Hematopoietic multipotent progenitor cell treated with erythropoietin and hydrocortisone succinate and interleukin-3 and kit ligand, for 15 days (in vitro differentiated cells): ENCODE measurements around the gene MYO3A.
"Not testable (repeated sequence)": the region's sequence is repeated elsewhere in the genome, so short reads cannot be mapped to it uniquely, and the experiment has no call there.

ENCODE experiments used
- DNase-seq: peaks from one replicate; pipeline ENCODE4 v3.0.0-alpha.2; 2015; ENCODE audit warnings: low spot score

MYO3A gene

DNA sequence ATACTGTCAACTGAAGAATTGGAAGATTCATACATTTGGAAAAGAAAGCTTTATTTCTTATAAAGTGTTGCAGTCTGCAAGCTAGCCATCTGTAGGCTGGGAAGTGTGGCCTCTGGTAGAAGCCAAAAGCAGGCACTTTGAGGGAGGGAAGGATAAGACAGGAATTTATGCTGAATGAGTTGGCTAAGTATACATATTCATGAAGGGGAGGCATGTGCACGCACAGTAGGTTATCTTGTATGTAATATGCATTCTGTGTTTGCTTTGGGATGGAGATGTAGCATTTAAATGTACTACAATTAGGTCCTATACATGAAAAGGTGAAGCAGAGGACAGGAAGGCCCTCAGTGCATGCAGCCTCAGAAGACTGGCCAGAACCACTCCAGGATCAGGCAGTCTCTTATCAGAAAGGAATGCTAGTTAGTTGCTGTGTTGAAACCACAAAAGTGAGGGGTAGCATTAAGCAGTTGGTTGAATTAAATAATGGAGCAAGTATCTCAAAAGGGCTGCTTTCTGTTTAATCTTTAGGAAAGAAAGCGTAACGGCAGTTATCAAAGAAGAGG is 40.9 kb downstream of the MYO3A start:
- DNase-seq, result no peak

DNA sequence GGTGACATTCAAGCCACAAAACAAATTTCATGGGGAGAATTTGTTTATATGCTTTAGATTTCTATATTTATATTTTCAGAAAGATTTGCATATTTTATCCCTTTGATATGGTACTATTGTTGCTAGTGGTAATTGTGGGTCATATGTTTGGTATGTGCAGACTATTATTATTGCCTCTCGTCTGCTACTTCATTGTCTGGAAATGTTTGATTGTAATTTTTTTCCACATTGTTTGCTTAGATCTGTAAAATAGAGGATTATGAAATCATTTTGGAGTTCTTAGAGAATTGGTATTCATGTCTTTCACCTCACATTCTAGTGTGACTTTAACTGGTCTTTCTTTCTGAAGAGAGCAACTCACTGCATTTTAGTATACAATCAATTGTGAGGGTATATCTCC is 44.7 kb downstream of the MYO3A start:
- DNase-seq, result no peak

DNA sequence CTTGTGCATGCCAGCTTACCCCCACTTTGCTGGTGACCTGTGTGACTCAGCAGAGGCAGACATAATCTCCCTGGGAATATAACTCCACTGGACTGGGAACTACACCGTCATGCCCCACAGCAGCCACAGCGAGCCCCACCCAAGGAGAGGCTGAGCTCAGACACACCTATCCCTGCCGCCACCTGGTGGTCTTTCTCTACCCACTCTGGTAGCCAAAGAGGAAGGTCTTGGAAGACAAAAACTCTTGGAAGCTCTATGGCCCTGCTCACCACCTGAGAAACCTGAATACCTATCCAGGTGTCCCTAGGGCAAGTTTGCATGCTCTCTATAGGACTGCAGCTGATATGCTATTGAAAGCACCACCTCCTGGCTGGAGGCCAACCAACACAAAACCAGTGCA is 48.1 kb downstream of the MYO3A start:
- DNase-seq, result no peak

DNA sequence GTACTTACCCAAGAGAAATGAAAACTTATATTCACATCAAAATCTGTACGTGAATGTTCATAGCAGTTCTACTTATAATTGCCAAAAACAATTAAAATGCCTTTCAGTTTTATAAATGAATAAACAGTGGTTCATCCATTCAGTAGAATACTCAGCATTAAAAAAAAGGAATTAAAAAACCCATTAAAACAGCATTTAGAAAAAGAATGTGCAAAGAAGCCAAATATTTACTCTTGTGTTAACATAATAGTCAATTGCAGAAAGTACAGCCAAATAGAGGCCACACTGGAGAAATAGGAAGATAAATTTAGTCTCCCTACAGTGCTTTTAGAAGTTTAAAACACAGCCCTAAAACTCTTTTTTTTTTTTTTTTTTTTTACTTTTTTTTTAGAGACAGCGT is 54.6 kb downstream of the MYO3A start:
- no peak for DNase-seq

DNA sequence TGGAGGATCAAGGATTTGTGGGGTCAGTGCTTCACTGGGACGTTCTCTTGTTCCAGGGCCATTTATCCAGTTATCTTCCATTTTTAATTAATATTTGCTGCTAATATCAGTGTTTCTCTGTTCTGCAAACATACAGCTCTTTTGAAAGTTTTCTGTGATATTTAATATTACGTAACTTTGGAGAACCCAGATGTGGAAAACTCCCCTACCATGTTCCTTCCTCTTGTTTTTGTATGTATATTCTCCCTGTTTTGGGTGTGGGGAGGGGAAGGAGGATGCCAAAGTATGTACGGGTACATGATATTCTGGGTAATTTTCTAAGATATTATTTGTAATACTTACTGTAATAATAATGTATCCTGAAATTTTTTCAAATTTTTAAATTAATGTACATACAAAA is 55.9 kb downstream of the MYO3A start:
- DNase-seq, result no peak

DNA sequence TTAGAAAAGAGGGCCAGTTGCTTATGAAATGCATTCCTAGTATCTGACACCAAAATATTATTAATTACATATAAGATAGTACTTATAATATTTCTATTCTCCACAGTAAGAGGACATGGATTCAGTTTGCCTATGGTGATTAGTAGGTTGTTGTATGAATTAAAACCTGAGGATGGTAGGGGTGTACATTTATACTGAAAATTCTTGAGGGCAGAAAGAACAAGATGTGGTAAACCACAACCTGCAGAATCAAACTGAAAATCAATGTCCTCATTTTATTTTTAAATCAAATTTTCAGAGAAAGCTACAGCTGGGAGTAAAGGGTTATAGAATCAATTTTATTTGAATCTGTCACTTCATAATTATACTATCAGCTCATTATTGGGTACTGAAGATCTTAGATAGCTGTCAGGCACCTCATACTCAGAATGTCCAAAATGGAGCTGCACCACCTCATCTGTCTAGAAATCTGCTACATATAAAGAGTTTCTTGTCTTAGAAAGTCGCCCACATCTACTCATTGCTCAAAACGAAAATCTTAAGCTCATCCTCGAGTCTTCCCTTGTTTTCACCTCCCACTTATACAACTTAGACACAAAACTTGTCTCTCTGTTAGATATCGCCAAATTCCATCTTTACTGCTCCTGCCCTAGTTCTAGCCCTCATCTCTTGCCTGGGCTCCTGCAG is 65.4 kb downstream of the MYO3A start:
- no peak for DNase-seq

DNA sequence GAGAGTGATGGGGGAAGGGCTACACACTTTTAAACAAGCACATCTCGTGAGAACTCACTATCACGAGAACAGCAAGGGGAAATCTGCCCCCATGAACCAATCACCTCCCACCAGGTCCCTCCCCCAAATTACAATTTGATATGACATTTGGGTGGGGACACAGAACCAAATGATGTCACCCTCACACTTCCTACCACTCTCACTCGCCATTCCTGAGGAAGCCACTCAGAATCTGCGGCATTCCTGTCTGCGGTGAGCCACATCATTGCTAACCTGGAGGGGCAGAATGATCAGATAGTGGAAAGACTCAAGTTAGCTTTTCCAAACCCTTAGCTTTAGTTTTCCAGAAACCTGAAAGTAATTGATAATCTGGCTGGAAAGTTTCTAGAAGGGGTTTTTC is 66.9 kb downstream of the MYO3A start:
- DNase-seq, result no peak

DNA sequence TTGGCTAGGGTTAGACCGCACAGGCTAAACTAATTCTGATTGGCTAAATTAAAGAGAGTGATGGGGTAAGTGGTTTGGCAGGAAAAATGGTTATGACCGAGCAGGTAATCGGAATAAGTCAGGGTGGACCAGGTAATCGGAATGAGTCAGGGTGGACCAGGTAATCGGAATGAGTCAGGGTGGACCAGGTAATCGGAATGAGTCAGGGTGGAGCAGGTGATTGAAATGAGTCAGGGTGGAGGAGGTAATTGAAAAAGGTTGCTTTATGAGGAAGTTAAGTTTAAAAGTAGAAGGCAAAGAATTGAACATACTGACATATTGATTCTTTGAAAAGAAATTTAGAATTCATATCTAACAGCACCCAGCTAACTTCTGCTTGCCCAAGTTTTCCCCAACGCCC is 68.4 kb downstream of the MYO3A start:
- not testable (repeated sequence) for DNase-seq

DNA sequence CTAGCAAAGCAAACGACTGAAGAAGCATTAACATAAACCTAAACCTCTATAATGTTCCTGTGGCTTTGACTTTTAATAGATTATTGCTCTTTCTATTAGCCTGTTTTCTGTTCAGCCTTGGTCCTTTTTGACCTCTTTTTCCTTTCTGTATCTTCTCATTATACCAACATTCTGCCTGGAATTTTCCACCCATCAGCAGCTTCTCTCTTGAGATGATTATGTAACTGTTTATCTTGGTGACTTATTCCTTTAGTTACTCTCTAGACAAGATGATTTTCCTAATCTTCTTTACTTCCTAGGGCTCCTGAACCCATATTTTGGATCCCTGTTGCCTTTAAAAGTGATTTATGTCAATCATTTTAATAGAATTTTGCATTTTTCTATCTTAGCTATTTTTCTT is 81.1 kb downstream of the MYO3A start:
- no peak for DNase-seq

DNA sequence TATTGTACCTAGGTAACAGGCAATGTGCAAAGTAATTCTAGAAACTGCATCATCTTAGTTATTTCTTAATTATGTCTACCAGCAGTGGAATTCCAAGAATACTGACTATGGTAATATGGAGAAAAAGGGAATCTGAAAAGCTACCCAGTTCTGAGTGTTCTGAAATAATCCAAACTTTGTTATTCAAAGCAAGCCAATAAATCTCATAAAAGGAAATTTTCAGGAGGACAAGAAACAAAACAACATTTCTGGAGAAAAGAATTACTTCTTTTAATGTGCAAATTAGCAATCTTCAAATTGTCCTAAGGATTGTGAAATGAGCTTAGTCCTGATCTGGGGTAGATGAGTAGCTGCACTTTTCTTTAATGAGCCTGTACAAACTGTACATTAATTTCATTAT is 88.8 kb downstream of the MYO3A start:
- DNase-seq, result no peak

DNA sequence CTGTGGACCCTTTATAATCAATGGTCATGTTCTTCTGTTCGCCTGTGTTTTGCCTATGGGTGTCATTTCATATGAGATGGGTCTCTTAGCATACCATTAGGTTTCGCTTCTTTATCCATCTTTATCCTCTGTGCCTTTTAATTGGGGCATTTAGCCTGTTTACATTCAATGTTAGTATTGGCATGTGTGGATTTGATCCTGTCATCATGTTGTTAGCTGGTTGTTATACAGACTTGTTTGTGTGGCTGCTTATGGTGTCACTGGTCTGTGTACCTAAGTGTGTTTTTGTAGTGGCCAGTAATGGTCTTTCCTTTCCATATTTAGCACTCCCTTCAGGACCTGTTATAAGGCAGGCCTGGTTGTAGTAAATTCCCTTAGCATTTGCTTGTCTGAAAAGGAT is 90.3 kb downstream of the MYO3A start:
- DNase-seq, result no peak

DNA sequence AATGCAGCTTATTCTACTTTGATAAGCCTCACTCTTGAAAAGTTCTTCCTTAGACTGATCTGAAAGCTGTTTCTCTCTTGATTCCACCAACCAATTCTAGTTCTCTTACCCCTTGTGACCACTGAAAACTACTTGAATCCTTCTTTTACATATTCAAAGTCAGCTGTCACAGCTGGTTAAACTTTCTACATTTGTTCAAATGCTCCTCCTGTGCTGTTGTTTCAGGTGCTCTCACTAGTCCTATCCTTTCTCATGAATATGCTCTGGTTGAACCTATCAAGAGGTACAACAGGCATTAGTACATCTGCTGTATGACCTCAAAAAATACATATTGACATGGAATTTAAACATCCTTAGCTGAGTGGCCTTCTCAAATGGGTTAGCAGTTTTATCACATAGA is 91.5 kb downstream of the MYO3A start:
- no peak for DNase-seq

DNA sequence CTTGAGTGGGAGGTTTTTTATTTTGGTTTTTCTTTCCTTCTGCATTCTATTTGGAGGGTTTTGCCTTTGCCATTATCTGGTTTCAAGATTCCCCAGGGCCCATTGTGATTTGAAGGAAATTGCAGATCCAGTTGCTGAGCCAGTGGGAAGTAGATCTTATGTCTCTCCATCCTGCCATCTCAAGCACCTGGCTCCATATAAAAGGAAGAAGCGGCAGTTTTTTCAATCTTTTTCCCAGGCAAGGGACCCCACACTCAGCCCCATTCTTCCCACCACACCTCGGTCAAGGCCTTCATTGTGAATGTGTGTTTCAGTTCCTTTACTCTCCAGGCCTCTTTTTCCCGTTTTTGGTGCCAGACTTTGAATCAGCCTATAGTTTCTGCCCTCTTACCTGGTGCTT is 95.8 kb downstream of the MYO3A start:
- DNase-seq, result no peak

DNA sequence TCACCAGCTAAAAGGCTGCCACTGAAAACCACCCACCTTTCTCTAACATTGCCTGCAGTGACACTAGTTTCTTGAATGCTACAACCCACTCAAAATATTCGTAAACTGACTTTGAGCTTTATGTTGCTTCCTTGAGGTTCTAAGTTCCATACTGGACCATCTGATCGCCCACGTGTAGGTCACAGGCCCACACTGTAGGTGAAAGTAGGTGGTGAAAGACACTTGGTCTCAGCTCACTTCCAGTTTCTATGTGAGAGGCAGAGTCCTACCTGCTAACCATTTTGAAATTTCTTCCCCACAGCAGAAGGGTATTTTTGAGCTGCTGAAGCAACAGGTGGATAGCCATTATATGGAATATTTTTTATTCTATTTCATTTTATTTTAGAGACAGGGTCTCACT is 97.3 kb downstream of the MYO3A start:
- no peak for DNase-seq

DNA sequence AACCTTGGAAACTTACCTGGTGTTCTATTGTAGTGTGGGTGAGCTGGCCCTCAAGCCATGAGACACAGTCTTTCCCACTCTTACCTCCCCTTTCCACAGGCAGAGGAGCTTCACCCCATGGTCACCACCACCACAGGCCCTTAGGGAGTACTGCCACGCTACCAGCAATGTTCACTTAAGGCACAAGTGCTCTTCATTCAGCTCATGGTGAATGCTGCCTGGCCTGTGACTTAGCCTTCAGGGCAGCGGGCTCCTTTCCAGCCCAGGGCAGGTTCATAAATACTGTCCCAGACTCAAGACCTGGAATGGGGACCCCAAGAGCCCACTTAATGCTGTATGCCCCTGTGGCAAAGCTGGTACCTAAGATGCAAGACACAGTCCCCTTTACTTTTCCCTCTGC is 109.4 kb downstream of the MYO3A start:
- DNase-seq, result no peak

DNA sequence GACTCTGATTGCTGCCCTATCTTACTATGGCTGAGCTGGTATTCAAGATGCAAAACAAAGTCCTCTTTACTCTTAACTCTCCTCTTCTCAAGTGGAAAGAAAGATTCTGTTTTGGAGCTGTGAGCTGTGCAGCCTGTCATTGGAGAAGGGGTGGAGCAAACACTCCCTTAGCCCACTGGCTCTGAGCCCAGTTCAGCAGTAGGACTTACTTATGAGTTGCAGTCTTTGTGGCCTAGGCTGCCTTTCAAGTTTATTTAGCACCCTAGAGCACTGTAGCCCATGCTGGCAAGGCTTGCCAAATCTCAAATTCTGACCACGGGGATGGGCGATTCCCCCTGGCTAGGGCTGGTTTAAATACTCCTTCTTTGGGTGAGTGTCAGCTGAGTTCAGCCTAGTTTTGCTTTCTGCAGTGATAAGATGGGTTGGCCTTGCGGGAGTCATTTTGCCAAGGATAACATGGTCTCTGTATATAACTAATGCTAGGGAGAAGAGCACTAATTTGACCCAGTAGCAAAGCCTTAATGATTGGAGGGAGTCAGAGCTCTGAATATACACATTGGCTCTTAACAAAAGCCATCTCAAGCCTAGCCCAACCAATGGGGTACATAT is 110.2 kb downstream of the MYO3A start:
- no peak for DNase-seq

DNA sequence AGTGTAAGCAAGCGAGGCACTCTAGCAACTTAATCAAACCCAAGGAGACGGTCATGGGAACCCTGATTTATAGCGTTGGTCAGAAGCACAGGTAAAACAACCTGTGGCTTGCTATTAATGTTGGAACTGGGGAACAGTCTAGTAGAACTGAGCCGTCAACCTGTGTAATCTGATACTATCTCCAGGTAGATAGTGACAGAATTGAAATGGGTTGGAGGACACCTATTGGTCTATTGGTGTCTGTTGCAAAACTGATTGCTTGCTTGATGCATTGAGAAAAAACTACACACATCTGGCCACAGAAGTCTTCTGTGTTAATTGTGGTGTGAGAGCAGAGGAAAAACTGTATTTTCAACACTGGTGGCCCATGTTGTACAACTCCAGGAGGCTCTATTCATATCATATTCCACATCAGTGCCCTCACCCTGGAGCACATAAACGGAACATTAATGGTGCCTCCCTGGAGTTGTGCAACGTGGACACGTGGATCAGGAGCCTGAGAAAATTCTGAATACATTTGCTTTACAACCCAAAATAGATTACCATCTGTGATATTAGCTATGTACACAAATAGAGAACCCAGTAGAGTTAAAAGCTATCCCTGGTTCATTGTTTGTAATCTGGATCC is 112.2 kb downstream of the MYO3A start:
- no peak for DNase-seq

DNA sequence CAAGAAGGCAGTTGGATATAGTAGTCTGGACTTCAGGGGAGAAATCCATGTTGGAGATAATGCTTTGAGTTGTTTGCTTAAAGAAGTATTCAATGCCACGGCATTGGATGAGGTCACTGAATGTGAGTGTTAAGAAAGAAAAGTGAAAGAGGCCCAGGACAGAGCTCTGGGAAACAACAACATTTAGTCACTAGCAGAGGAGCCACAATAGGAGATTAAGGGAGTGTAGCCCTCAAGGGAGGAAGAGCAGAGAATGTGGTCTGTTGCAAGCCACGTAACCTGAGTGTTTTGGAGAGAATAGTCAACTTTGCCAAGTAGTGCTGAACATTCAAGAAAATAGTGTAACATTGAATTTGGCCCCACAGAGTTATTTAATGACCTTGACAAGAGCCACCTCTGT is 114.7 kb downstream of the MYO3A start:
- DNase-seq, result no peak

DNA sequence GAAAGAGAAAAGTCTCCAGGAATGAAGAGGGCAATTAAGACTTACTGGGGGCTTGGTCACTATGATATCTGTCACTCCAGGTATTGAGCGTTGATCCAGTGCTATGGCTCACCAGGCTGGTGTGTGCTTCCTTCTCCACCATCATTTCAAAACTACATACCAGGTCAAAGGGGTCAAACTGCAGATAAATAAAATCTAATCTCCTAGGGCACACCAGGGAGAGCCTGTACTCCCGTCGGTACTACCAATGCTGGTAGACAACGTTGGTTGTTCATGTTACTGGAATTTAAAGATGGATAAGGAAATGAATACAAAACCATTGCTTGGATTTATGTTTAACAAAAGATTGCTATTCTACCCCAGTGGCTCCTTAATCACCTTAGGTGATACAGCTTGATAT is 118.3 kb downstream of the MYO3A start:
- DNase-seq, result no peak

DNA sequence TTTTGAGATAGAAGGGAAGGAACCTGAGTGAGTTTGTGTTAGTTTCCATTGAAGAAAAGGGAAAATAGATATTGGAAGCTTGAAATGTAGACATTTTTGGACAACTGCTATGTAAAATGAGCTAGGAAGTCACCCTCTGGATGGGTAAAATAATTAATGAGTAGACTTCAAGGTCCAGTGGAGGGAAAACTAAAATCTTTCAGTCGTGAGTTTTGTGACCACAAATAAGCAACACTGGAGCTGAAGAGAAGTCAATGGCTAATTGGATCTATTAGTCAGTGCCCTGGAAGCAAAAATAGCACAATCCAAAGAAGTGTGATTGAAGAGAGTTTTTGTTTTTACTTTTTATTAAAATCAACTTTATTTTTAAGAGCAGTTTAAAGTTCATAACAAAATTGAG is 123.4 kb downstream of the MYO3A start:
- no peak for DNase-seq

DNA sequence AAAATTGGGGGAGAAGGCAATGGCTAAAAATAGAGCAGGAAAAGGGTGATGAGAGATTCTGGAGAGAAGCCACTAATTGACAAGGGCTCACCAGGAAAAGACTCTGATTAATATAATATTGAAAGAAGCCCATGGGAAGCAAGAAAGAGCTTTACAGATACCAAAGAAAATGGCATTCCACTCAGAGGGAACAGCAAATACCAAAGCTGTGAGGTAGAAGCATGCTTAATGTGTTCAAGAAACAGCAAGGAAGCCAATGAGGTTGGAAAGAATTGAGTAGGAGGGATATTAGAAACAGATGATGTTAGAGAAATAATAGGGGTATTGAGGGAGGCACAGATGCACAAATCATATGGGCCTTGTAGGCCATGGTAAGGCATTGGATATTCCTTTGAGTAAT is 130.1 kb downstream of the MYO3A start:
- no peak for DNase-seq

DNA sequence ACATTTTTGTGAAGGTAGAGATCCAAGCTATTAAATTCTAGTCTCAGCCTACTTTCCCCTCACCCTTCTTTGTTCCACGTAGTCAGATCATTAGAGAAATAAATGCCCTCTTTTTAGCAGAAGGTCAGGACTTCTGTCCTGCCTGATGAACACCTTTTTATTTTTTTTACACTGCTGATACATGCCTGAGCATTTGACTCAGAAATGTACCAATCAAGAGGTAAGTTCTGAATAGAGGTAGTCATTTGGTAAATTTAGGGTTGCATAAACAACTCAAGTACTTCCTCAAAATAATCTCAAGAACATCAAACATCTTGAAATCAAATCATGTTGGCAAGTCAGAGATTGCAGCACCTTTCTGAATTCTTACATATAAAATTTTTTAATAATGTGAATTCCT is 133.7 kb downstream of the MYO3A start:
- DNase-seq, result no peak

DNA sequence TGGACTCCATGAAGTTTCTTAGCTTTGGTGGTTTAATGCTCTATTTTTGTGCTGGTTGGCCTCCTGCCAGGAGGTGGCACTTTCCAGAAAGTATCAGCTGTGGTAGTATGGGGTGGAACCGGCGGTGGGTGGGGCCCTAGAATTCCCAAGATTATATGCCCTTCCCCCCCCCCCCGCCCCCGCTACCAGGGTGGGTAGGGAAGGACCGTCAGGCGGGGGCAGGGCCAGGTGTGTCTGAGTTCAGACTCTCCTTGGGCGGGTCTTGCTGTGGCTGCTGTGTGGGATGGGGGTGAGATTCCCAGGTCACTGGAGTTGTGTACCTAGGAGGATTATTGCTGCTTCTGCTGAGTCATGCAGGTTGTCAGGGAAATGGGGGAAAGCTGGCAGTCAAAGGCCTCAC is 146.9 kb downstream of the MYO3A start:
- not testable (repeated sequence) for DNase-seq

DNA sequence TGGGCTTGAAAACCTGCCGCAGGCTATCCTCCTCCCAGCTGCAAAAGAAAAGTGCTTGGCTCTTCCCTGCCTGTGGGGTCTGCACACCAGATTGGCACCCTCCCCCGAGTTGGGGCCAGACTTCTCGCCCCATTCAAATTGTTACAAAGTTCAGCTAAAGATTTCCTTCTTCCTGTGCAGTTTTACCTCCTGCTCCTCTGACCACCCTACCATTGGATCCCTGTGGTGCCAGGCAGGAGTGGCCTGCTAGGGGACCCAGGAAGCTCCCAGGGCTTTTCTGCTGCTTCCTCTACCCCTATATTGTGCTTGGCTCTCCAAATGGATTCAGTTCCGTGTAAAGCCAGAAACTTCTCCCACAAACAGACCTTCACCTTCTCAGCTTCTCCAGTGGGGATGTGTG is 147.4 kb downstream of the MYO3A start:
- DNase-seq, result no peak
